ENCODE measurements around the gene WDR90.

WDR90 gene

DNA sequence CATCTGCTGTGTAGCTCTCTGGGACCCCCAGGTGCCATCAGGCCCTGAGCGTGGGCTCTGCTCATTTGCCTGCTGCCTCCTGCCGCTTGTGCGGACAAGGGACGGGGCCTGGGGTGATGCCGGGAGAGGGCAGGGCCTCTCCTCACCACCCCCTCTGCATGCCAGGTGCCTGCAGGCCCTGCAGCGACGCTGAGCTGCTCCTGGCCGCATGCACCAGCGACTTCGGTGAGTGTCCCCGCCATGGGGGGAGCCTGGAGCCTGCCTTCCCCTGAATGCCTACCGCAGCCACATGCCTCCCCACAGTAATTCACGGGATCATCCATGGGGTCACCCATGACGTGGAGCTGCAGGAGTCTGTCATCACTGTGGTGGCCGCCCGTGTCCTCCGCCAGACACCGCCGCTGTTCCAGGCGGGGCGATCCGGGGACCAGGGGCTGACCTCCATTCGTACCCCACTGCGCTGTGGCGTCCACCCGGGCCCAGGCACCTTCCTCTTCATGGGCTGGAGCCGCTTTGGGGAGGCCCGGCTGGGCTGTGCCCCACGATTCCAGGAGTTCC, 67.7 kb downstream of the WDR90 start:
- FAIRE-seq (no peak), DNase-seq (ENCODE audit: insufficient read length, low spot score) (no peak)

Measured in GM19239 (cell line).